Measurements from ENCODE around the gene MUC6.

The MUC6 gene

DNA sequence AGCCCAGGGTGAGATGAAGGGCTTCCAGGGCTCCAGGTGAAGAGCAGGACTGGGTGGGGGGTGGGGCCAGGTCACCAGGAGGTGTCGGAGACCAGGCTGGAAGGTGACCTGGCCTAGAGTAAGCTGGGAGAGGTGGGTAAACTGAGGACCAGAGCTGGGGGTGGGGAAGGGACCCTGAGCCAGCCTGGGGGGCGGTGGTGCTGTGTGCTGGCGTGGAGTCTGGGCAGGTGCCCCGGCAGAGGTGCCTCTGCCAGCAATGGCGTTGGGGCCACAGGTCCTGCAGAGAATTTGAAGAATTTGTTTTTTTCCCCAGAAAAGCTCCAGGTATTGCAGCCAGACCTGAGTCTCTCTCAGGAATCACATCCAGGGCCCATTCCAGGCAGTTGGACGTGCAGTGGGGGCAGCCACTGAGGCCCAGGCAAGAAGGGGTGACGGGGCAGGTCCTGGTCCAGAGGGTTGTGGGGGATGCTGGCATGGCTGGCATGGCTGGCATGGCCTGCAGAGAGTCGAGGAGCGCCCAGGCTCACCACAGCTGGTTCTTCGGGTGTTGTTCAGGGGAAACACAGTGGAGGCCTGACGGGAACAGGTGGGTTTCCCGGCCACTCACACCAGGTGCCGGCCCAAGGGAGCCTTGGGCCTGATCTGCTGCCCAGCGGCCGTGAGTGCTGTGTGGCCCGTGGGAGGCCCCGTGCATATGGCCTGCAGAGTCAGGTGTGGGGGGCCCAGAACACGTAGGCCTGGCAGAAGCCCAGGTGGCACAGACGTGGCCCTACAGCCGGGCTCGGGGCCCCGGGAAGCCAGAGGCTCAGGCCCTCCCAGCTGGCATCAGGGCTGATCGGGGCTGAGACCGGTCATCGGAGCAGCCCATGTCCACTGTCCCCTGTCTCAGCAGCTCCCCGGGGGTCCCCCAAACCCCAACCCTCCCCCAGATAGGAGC is 6.4 kb upstream of the MUC6 start:
- no peak for TF ChIP-seq ZNF211 (tag by site-specific recombination; IDR thresholded peaks at IDR 0.05; ENCODE audit: low read depth)
- TF ChIP-seq ZNF48 (tag by site-specific recombination; IDR thresholded peaks at IDR 0.05): no peak
- no peak for TF ChIP-seq ZNF426 (tag by site-specific recombination; IDR thresholded peaks at IDR 0.05)
- TF ChIP-seq, protein P1, sequence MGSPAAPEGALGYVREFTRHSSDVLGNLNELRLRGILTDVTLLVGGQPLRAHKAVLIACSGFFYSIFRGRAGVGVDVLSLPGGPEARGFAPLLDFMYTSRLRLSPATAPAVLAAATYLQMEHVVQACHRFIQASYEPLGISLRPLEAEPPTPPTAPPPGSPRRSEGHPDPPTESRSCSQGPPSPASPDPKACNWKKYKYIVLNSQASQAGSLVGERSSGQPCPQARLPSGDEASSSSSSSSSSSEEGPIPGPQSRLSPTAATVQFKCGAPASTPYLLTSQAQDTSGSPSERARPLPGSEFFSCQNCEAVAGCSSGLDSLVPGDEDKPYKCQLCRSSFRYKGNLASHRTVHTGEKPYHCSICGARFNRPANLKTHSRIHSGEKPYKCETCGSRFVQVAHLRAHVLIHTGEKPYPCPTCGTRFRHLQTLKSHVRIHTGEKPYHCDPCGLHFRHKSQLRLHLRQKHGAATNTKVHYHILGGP (tag by site-specific recombination; IDR thresholded peaks at IDR 0.05): no peak
- TF ChIP-seq, protein P2, sequence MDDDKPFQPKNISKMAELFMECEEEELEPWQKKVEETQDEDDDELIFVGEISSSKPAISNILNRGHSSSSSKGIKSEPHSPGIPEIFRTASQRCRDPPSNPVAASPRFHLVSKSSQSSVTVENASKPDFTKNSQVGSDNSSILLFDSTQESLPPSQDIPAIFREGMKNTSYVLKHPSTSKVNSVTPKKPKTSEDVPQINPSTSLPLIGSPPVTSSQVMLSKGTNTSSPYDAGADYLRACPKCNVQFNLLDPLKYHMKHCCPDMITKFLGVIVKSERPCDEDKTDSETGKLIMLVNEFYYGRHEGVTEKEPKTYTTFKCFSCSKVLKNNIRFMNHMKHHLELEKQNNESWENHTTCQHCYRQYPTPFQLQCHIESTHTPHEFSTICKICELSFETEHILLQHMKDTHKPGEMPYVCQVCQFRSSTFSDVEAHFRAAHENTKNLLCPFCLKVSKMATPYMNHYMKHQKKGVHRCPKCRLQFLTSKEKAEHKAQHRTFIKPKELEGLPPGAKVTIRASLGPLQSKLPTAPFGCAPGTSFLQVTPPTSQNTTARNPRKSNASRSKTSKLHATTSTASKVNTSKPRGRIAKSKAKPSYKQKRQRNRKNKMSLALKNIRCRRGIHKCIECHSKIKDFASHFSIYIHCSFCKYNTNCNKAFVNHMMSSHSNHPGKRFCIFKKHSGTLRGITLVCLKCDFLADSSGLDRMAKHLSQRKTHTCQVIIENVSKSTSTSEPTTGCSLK (tag by site-specific recombination; IDR thresholded peaks at IDR 0.05): no peak
- Histone ChIP-seq H3K9me3 (ENCODE audit: control insufficient read depth, insufficient read depth, low read depth, low read length) (no peaks in the 10 kb centered on the region), H3K4me1 (ENCODE audit: control insufficient read depth, insufficient read depth, low read length) (no peaks in the 10 kb centered on the region), H3K27ac (ENCODE audit: extremely low read depth, low read depth, low read length) (no peak overlapping the region), H3K4me3 (ENCODE audit: low read depth, low read length) (no peak overlapping the region), H3K36me3 (ENCODE audit: control insufficient read depth in 2 of 2, insufficient read depth in 1 of 2, low read length in 2 of 2) (no peaks in the 10 kb centered on the region)
- ChIA-PET CTCF (interaction anchor here (0.8 to 1.0 kb wide), 2 partner anchors 8 to 35 kb away, joined by 3 to 6 read pairs; no protein-coding TSS in a partner anchor), POLR2A (no interaction called here)

DNA sequence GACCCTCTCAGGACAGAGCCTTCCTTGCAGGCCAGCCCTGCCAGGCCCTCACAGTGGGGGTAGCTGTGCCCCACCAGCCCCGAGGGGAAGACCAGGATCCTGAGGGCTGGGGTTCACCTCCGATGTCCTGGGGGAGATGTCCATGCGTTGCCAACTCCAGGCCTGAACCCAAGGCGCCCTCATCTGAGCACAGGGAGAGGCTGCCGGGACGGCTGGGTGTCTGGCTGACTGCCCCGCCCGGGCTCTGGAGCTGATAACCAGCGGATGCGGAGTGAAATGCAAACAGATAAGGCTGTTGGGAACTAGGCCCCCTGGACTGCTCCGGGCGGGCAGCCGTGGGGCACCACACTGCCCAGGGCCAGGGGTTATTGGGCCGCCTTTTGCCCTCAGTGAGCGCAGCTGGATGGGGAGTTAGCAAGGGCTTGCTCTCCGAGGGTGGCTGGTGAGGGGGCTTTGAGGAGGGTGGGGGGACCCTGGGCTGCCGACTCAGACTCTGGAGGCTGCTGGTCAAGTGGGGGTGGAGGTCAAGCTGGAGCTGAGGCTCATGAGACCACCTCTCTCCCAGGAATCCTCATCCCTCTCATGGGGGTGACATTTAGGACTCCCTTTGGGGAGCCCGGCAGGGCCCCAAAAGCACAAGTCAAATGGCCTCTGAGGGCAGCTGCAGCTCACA is 5.6 kb upstream of the MUC6 start:
- CTCF ChIA-PET: interaction anchor here (0.8 to 1.3 kb wide), 3 partner anchors 9 to 34 kb away, joined by 3 to 6 read pairs (median 6); no protein-coding TSS in a partner anchor
- TF ChIP-seq SCRT2 (tag by site-specific recombination; IDR thresholded peaks at IDR 0.05): no peak
- TF ChIP-seq ZNF274 (IDR thresholded peaks at IDR 0.05; ENCODE audit: low read length): no peak
- no peak for TF ChIP-seq ZNF274 (tag by site-specific recombination; IDR thresholded peaks at IDR 0.05; ENCODE audit: borderline replicate concordance)
- TF ChIP-seq, protein P3, sequence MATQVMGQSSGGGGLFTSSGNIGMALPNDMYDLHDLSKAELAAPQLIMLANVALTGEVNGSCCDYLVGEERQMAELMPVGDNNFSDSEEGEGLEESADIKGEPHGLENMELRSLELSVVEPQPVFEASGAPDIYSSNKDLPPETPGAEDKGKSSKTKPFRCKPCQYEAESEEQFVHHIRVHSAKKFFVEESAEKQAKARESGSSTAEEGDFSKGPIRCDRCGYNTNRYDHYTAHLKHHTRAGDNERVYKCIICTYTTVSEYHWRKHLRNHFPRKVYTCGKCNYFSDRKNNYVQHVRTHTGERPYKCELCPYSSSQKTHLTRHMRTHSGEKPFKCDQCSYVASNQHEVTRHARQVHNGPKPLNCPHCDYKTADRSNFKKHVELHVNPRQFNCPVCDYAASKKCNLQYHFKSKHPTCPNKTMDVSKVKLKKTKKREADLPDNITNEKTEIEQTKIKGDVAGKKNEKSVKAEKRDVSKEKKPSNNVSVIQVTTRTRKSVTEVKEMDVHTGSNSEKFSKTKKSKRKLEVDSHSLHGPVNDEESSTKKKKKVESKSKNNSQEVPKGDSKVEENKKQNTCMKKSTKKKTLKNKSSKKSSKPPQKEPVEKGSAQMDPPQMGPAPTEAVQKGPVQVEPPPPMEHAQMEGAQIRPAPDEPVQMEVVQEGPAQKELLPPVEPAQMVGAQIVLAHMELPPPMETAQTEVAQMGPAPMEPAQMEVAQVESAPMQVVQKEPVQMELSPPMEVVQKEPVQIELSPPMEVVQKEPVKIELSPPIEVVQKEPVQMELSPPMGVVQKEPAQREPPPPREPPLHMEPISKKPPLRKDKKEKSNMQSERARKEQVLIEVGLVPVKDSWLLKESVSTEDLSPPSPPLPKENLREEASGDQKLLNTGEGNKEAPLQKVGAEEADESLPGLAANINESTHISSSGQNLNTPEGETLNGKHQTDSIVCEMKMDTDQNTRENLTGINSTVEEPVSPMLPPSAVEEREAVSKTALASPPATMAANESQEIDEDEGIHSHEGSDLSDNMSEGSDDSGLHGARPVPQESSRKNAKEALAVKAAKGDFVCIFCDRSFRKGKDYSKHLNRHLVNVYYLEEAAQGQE (tag by site-specific recombination; IDR thresholded peaks at IDR 0.05): no peak
- TF ChIP-seq, protein P4, sequence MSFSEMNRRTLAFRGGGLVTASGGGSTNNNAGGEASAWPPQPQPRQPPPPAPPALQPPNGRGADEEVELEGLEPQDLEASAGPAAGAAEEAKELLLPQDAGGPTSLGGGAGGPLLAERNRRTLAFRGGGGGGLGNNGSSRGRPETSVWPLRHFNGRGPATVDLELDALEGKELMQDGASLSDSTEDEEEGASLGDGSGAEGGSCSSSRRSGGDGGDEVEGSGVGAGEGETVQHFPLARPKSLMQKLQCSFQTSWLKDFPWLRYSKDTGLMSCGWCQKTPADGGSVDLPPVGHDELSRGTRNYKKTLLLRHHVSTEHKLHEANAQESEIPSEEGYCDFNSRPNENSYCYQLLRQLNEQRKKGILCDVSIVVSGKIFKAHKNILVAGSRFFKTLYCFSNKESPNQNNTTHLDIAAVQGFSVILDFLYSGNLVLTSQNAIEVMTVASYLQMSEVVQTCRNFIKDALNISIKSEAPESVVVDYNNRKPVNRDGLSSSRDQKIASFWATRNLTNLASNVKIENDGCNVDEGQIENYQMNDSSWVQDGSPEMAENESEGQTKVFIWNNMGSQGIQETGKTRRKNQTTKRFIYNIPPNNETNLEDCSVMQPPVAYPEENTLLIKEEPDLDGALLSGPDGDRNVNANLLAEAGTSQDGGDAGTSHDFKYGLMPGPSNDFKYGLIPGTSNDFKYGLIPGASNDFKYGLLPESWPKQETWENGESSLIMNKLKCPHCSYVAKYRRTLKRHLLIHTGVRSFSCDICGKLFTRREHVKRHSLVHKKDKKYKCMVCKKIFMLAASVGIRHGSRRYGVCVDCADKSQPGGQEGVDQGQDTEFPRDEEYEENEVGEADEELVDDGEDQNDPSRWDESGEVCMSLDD (tag by site-specific recombination; IDR thresholded peaks at IDR 0.05): no peak
- no peak for TF ChIP-seq ZNF701 (tag by site-specific recombination; IDR thresholded peaks at IDR 0.05)
- TF ChIP-seq, protein P5, sequence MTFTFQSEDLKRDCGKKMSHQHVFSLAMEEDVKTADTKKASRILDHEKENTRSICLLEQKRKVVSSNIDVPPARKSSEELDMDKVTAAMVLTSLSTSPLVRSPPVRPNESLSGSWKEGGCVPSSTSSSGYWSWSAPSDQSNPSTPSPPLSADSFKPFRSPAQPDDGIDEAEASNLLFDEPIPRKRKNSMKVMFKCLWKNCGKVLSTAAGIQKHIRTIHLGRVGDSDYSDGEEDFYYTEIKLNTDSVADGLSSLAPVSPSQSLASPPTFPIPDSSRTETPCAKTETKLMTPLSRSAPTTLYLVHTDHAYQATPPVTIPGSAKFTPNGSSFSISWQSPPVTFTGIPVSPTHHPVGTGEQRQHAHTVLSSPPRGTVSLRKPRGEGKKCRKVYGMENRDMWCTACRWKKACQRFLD (tag by site-specific recombination; IDR thresholded peaks at IDR 0.05): no peak
- Histone ChIP-seq H3K4me1 (ENCODE audit: control insufficient read depth, insufficient read depth, low read length) (no peaks in the 10 kb centered on the region), H3K4me3 (ENCODE audit: low read depth, low read length) (no peak overlapping the region), H3K27ac (ENCODE audit: extremely low read depth, low read depth, low read length) (no peak overlapping the region), H3K36me3 (ENCODE audit: control insufficient read depth in 2 of 2, insufficient read depth in 1 of 2, low read length in 2 of 2) (no peaks in the 10 kb centered on the region), H3K9me3 (ENCODE audit: control insufficient read depth, insufficient read depth, low read depth, low read length) (no peaks in the 10 kb centered on the region)
- POLR2A ChIA-PET: interaction anchor here (0.6 kb wide), 1 partner anchor 125 kb away, joined by 5 read pairs; no protein-coding TSS in a partner anchor
